H1 (cell line): Measurements from ENCODE around the gene PRKCD. TPM values are rescaled to one million over a fixed set of nuclear protein-coding genes. Genes with fewer than 3 reads are reported as not detected.

Source experiments
- CTCF ChIA-PET: fragments of 300-600 bp; sonication (Branson Sonifier 250); formaldehyde crosslinking; loops from one replicate; lab custom pipeline; 2021; ENCODE audit not compliant: partially characterized antibody; lab: Charles Lee
- POLR2A ChIA-PET: fragments of 300-600 bp; sonication (Branson Sonifier 250); formaldehyde crosslinking; loops from one replicate; lab custom pipeline; 2021; ENCODE audit warnings: inconsistent platforms; ENCODE audit not compliant: partially characterized antibody; lab: Charles Lee
- DNase-seq, 2 experiments: peaks; one replicate each; pipeline versions ENCODE4 v3.0.0 to v3.0.0-alpha.2; 2010 to 2022; ENCODE audit warnings: low spot score in 2 of 2, low read depth in 1 of 2, mixed read lengths in 1 of 2
- FAIRE-seq: peaks from 2 replicates; lab custom pipeline; 2011; peaks lifted over from hg19 to GRCh38; lab: Jason Lieb, UNC
- H2AFZ ChIP-seq: 2 replicates; pipeline ENCODE4 v1.8.1; 2012; ENCODE audit warnings: low read length, inconsistent platforms
- H2AK5ac ChIP-seq: 2 replicates; pipeline ENCODE4 v1.6.1; 2013; ENCODE audit warnings: low read depth, low read length
- H2BK120ac ChIP-seq: replicated peaks from 2 replicates; pipeline ENCODE3; 2013; ENCODE audit warnings: low read depth, low read length, inconsistent platforms
- H2BK12ac ChIP-seq: 2 replicates; pipeline ENCODE4 v1.6.1; 2013; ENCODE audit warnings: low read depth, low read length
- H2BK15ac ChIP-seq: 2 replicates; pipeline ENCODE4 v1.6.1; 2013; ENCODE audit warnings: low read length
- H2BK20ac ChIP-seq: 2 replicates; pipeline ENCODE4 v1.6.1; 2013; ENCODE audit warnings: low read length
- H2BK5ac ChIP-seq: 2 replicates; pipeline ENCODE4 v1.6.1; 2013; ENCODE audit warnings: low read depth, low read length
- H3K14ac ChIP-seq: 2 replicates; pipeline ENCODE4 v1.6.1; 2013; ENCODE audit warnings: inconsistent platforms; ENCODE audit not compliant: insufficient read length
- H3K18ac ChIP-seq: 2 replicates; pipeline ENCODE4 v1.6.1; 2013; ENCODE audit warnings: low read length; ENCODE audit errors: extremely low read depth
- H3K23ac ChIP-seq: 2 replicates; pipeline ENCODE4 v1.6.1; 2013; ENCODE audit warnings: inconsistent platforms; ENCODE audit not compliant: insufficient read length
- H3K23me2 ChIP-seq: 2 replicates; pipeline ENCODE4 v1.6.1; 2013; ENCODE audit warnings: low read depth, low read length
- H3K27ac ChIP-seq: 2 replicates; pipeline ENCODE4 v1.6.1; 2011; ENCODE audit warnings: low read depth, low read length, inconsistent platforms
- H3K27me3 ChIP-seq, 4 experiments: replicated peaks in 1 of 4; 1 replicate in 1 of 4; 2 replicates in 3 of 4; pipeline versions ENCODE4 v1.6.1 to v1.8.1; 2011 to 2013; ENCODE audit warnings: low read length in 3 of 4, mild to moderate bottlenecking in 3 of 4, inconsistent platforms in 2 of 4, mixed read lengths in 2 of 4, moderate library complexity in 1 of 4; ENCODE audit not compliant: control insufficient read depth in 3 of 4, insufficient read depth in 3 of 4; ENCODE audit errors: extremely low read depth in 1 of 4
- H3K36me3 ChIP-seq, 4 experiments: 2 replicates each; pipeline versions ENCODE4 v1.6.1 to v1.8.1; 2011 to 2013; ENCODE audit warnings: mild to moderate bottlenecking in 4 of 4, low read length in 3 of 4, moderate library complexity in 2 of 4, control low read depth in 1 of 4, inconsistent platforms in 1 of 4; ENCODE audit not compliant: insufficient read depth in 4 of 4, control insufficient read depth in 2 of 4
- H3K4ac ChIP-seq: replicated peaks from 2 replicates; pipeline ENCODE3; 2013; ENCODE audit warnings: low read length, low read depth, mixed read lengths, inconsistent platforms; ENCODE audit not compliant: insufficient read length
- H3K4me1 ChIP-seq, 4 experiments: replicated peaks in 1 of 4; 1 replicate in 1 of 4; 2 replicates in 3 of 4; pipeline versions ENCODE4 v1.6.1 to v1.8.1; 2011 to 2013; ENCODE audit warnings: low read length in 3 of 4, inconsistent platforms in 2 of 4, mixed read lengths in 1 of 4; ENCODE audit not compliant: insufficient read depth in 4 of 4, control insufficient read depth in 3 of 4
- H3K4me2 ChIP-seq, 2 experiments: 2 replicates each; pipeline versions ENCODE4 v1.6.1 to v1.8.1; 2011 to 2013; ENCODE audit warnings: low read depth in 2 of 2, low read length in 2 of 2, control low read depth in 1 of 2, inconsistent platforms in 1 of 2, mild to moderate bottlenecking in 1 of 2; ENCODE audit not compliant: insufficient read depth in 1 of 2
- H3K4me3 ChIP-seq, 4 experiments: fragments of 200-600, 300-600 bp in 1 of 4; sonication (generic), shearing (Covaris generic), sonication (Bioruptor Twin) in 1 of 4; 2 replicates each; pipeline versions ENCODE4 v1.5.1 to v1.8.1; 2011 to 2016; ENCODE audit warnings: low read length in 4 of 4, low read depth in 3 of 4, control low read depth in 2 of 4, inconsistent platforms in 2 of 4, mild to moderate bottlenecking in 2 of 4, mixed read lengths in 1 of 4, moderate library complexity in 1 of 4; ENCODE audit not compliant: insufficient read depth in 2 of 4; ENCODE audit errors: extremely low read depth in 1 of 4
- H3K56ac ChIP-seq: replicated peaks from 2 replicates; pipeline ENCODE3; 2013; ENCODE audit warnings: low read depth, mild to moderate bottlenecking, mixed read lengths, low read length, inconsistent platforms; ENCODE audit not compliant: insufficient read length
- H3K79me1 ChIP-seq: 2 replicates; pipeline ENCODE4 v1.6.1; 2013; ENCODE audit warnings: low read depth, low read length, control low read depth
- H3K79me2 ChIP-seq, 2 experiments: 2 replicates each; pipeline versions ENCODE4 v1.6.1 to v1.8.1; 2012 to 2013; ENCODE audit warnings: low read length in 2 of 2, mild to moderate bottlenecking in 2 of 2, inconsistent platforms in 1 of 2; ENCODE audit not compliant: insufficient read depth in 2 of 2, control insufficient read depth in 1 of 2
- H3K9ac ChIP-seq, 4 experiments: replicated peaks in 1 of 4; 1 replicate in 1 of 4; 2 replicates in 3 of 4; pipeline versions ENCODE4 v1.6.1 to v1.8.1; 2011 to 2013; ENCODE audit warnings: low read depth in 3 of 4, low read length in 3 of 4, control low read depth in 2 of 4, mild to moderate bottlenecking in 2 of 4, moderate library complexity in 2 of 4, inconsistent platforms in 1 of 4; ENCODE audit errors: extremely low read depth in 1 of 4
- H3K9me3 ChIP-seq, 2 experiments: 2 replicates each; pipeline versions ENCODE4 v1.6.1 to v1.8.1; 2012 to 2013; ENCODE audit warnings: mild to moderate bottlenecking in 2 of 2, moderate library complexity in 2 of 2, control low read depth in 1 of 2, inconsistent platforms in 1 of 2, low read depth in 1 of 2, low read length in 1 of 2, mixed read lengths in 1 of 2; ENCODE audit not compliant: insufficient read depth in 2 of 2
- H4K20me1 ChIP-seq, 2 experiments: replicated peaks in 1 of 2; 2 replicates each; pipeline versions ENCODE3 to v1.8.1; 2011 to 2013; ENCODE audit warnings: inconsistent platforms in 2 of 2, low read length in 2 of 2, mild to moderate bottlenecking in 1 of 2; ENCODE audit not compliant: insufficient read depth in 2 of 2, control insufficient read depth in 1 of 2
- H4K5ac ChIP-seq: 2 replicates; pipeline ENCODE4 v1.6.1; 2013; ENCODE audit warnings: low read length, low read depth, mixed read lengths, inconsistent platforms; ENCODE audit not compliant: insufficient read length
- H4K8ac ChIP-seq: 2 replicates; pipeline ENCODE4 v1.8.0; 2013; ENCODE audit warnings: mild to moderate bottlenecking, moderate library complexity, low read length, inconsistent platforms; ENCODE audit not compliant: insufficient read depth; ENCODE audit errors: extremely low read depth
- H4K91ac ChIP-seq: replicated peaks from 2 replicates; pipeline ENCODE3; 2013; ENCODE audit warnings: low read length, mixed read lengths, inconsistent platforms; ENCODE audit not compliant: insufficient read length
- ATF3 ChIP-seq: IDR thresholded peaks from 2 replicates; pipeline ENCODE4 v1.6.1; 2011; ENCODE audit warnings: low read depth, mild to moderate bottlenecking, low read length; ENCODE audit not compliant: insufficient read depth
- CREB1 ChIP-seq: IDR thresholded peaks from 2 replicates; pipeline ENCODE4 v1.6.1; 2012; ENCODE audit warnings: inconsistent platforms
- E2F6 ChIP-seq: IDR thresholded peaks from 2 replicates; pipeline ENCODE4 v1.6.1; 2012; ENCODE audit warnings: inconsistent platforms
- KDM4A ChIP-seq: IDR thresholded peaks from one replicate; pipeline ENCODE4 v1.7.1; 2012; ENCODE audit warnings: low read depth, mild to moderate bottlenecking, moderate library complexity, low read length, inconsistent platforms; ENCODE audit not compliant: severe bottlenecking
- KDM5A ChIP-seq: fragments of 200-600 bp; IDR thresholded peaks from 2 replicates; pipeline ENCODE4 v1.7.1; 2012; ENCODE audit warnings: mild to moderate bottlenecking, low read length, inconsistent platforms, mixed read lengths
- POLR2AphosphoS5 ChIP-seq: IDR thresholded peaks from 2 replicates; pipeline ENCODE4 v1.6.1; 2011; ENCODE audit warnings: low read depth, low read length
- SIN3A ChIP-seq, 2 experiments: IDR thresholded peaks in 1 of 2; conservative IDR thresholded peaks in 1 of 2; 2 replicates each; pipeline ENCODE4 v1.6.1; 2011 to 2012; ENCODE audit warnings: low read length in 2 of 2, improper control_type of control experiment in 1 of 2, low read depth in 1 of 2, mild to moderate bottlenecking in 1 of 2
- SP4 ChIP-seq: IDR thresholded peaks from 2 replicates; pipeline ENCODE4 v1.6.1; 2012; ENCODE audit warnings: low read length, inconsistent platforms
- YY1 ChIP-seq: IDR thresholded peaks from 2 replicates; pipeline ENCODE4 v1.6.1; 2011; ENCODE audit warnings: low read depth, mild to moderate bottlenecking, low read length
- WGBS, 2 experiments: shearing (Covaris generic) in 1 of 2; methylation state at CpG; one replicate each; pipeline versions ENCODE4 v1.1.6 to v1.1.7; 2013 to 2015; ENCODE audit warnings: low lambda C conversion rate in 2 of 2, mixed read lengths in 2 of 2, inconsistent platforms in 1 of 2, low coverage in 1 of 2, missing lambda C conversion rate in 1 of 2; ENCODE audit not compliant: insufficient replicate concordance in 2 of 2, insufficient coverage in 1 of 2, insufficient read length in 1 of 2; ENCODE audit errors: extremely low coverage in 1 of 2, missing lambda C conversion rate in 1 of 2; 5-methylcytosine and 5-hydroxymethylcytosine counted together
- polyA plus RNA-seq, 7 experiments: library from polyadenylated mRNA; depleted of rRNA in 3 of 7; stranded (reverse) in 5 of 7; unstranded in 2 of 7; fragments of >200 nt in 5 of 7; fragments of 200-250 nt in 2 of 7; gene quantifications; 1 replicate in 5 of 7; 2 replicates in 1 of 7; 4 replicates in 1 of 7; pipeline versions ENCODE4 v1.2.1 to v1.2.3, GENCODE V29; 2011 to 2013; ENCODE audit warnings: missing spikeins in 2 of 7, mixed read lengths in 2 of 7
- total RNA-seq: library from RNA; stranded (reverse); fragmentation: NEBNext Ultra II Directional; extraction: Animal tissue kit (Norgen Biotek cat#: 25700); gene quantifications from 2 replicates; pipeline ENCODE4 v1.2.1, GENCODE V29; 2021

The PRKCD gene
- total and polyA plus RNA-seq, 2 of the 8 experiments (the other 6 are each of a cell fraction or from before 2014, with no cell fraction given): 22.6 to 23.9 TPM

DNA sequence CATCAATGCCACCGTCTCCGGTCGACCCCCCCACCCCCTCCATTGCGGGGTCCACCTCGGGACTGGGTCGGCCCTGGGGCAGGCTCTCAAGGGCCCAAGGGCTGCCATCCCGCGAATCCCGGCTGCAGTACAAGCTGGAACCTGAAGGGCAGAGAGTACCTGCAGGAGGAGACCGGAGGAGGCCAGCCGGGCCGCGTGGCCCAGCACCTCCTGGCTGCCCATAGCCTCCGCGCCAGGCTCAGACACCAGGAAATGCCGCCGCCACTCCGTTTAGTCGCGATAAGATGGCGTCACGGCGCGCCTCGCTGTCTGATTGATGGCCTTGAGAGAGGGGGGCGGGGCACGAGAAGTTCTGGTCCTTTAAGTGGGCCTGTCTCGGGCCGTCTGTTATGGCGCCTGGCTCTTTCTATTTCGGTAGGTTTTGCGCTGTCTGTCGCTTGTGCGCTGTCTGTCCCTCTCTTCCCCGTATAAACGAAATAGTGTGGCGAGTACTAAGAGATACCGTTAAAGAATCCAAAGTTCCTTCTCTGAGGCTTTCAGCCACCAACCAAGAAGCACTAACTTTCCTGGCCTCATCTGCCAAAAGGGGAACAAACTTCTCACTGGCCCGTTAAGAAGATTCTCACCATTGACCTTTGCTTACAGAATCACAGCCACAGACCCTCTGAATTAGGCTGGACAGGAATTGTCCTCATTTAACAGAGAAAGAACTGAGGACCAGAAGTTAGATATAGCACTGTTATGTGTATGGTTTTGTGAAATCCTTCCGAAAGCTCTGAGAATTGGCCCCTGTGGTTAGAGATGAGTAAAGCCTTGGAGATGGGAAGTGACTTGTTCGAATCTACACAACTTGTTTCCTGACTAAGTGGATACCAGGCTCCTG, 30.6 kb upstream of the PRKCD start, which contains the start of gene RFT1:
Gene RFT1, minus strand, starts transcription at position 257 of the 883 bp plus-strand sequence. Its CDS starts 35 bp downstream, at position 222.
- Histone ChIP-seq H3K9me3 (no peaks in the 10 kb centered on the region), H4K20me1 (no peaks in the 10 kb centered on the region), H2BK20ac (no peak within 1 kb of the TSS), H3K56ac (peak within 1 kb of the TSS; percentile 73), H3K4me1 (peaks cover 0 to 5% (median 3%) of the 10 kb centered on the region in 4 experiments; a peak in 3 of 7 replicates), H3K36me3 (peaks cover 0 to 4% (median 3%) of the 10 kb centered on the region in 4 experiments; a peak in 3 of 8 replicates), H3K27ac (peak within 1 kb of the TSS; percentile 62), H3K4me3 (peak within 1 kb of the TSS; percentile 88 to 94 (median 91)), H2BK120ac (no peak within 1 kb of the TSS), H2BK12ac (peak within 1 kb of the TSS; percentile 86; the same call in 1 of the 2 replicates), H3K27me3 (no peaks in the 10 kb centered on the region), H3K79me1 (0 out of 2 replicates have a peak, but pooled peaks cover 2% of the 10 kb centered on the region), H3K4me2 (peak within 1 kb of the TSS; percentile 88 to 89), H2BK5ac (peak within 1 kb of the TSS; percentile 79), H3K18ac (peak within 1 kb of the TSS; percentile 75; the same call in 1 of the 2 replicates), H2BK15ac (peak within 1 kb of the TSS; percentile 95), H2AFZ (peak within 1 kb of the TSS; percentile 69; the same call in 1 of the 2 replicates), H3K9ac (peak within 1 kb of the TSS; percentile 83 to 97 (median 87)), H4K5ac (peak within 1 kb of the TSS; percentile 17), H2AK5ac (0 out of 2 replicates have a peak within 1 kb of the TSS, but pooled peaks have one; percentile 61), H3K23me2 (peaks cover 7% of the 10 kb centered on the region), H3K14ac (no peak within 1 kb of the TSS), H3K23ac (no peak within 1 kb of the TSS), H4K8ac (peak within 1 kb of the TSS; percentile 97; the same call in 1 of the 2 replicates), H4K91ac (peak within 1 kb of the TSS; percentile 9), H3K4ac (no peak within 1 kb of the TSS), H3K79me2 (peaks cover 0 to 14% of the 10 kb centered on the region in 2 experiments; a peak in 3 of 4 replicates)
- ChIA-PET CTCF (interaction anchor here (0.9 to 11.8 kb wide), 14 partner anchors 9 to 90 kb away, joined by 3 to 164 read pairs (median 4); partner anchors contain the start of gene PRKCD), POLR2A (interaction anchor here (0.7 to 3.7 kb wide), 12 partner anchors 8 to 439 kb away, joined by 3 to 18 read pairs (median 4); partner anchors contain the start of gene CACNA1D)
- FAIRE-seq: no peak
- DNase-seq: peak; percentile 87 to 98
- 6% methylated on average over 32 of the region's 41 CpGs; no CpG with 5 or more reads in 1 of the 2 experiments for WGBS, 2 experiments
- TF ChIP-seq SIN3A (conservative IDR thresholded peaks at IDR 0.05 in 1 of 2, IDR thresholded peaks at IDR 0.05 in 1 of 2; ENCODE audit: low read depth in 1 of 2, low read length in 2 of 2) (peak; percentile 82 to 96; a peak in 3 of 4 replicates), CREB1 (peak; percentile 98), YY1 (peak; percentile 82), E2F6 (peak; percentile 74), POLR2AphosphoS5 (peak; percentile 94), KDM5A (peak; percentile 64; the same call in 1 of the 2 replicates), SP4 (peak; percentile 76), ATF3 (peak; percentile 74; the same call in 1 of the 2 replicates), KDM4A (peak; percentile 84)
